Ammon's horn (tissue), 1 donor: Measurements from ENCODE around the gene FRMPD2.
A peak's percentile ranks its signal among the peaks of the same experiment; 100 is the strongest.
"Not testable (repeated sequence)": the region's sequence is repeated elsewhere in the genome, so short reads cannot be mapped to it uniquely, and the experiment has no call there.

Experiments used
- DNase-seq: peaks from one replicate; pipeline ENCODE4 v3.0.0-alpha.2; 2016; ENCODE audit warnings: low spot score

Gene FRMPD2

DNA sequence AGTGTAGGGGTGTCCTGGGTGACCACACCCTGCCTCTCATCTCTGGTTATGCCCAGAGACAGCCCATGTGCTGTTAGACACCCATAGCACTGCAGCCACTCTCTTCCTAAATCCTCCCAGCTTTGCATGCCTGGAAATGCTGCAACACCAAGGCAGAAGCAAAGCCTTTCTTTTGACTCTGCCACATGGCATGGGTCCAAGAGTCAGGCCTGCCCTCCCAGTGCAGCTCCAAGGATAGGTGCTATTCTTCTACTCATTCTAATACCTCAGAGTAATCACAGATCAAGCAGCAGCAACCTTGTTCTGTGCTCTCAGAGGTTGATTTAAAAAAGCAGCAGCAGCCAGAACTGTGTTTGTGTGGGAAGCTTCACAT is 23.4 kb downstream of the FRMPD2 start:
- no peak for DNase-seq

DNA sequence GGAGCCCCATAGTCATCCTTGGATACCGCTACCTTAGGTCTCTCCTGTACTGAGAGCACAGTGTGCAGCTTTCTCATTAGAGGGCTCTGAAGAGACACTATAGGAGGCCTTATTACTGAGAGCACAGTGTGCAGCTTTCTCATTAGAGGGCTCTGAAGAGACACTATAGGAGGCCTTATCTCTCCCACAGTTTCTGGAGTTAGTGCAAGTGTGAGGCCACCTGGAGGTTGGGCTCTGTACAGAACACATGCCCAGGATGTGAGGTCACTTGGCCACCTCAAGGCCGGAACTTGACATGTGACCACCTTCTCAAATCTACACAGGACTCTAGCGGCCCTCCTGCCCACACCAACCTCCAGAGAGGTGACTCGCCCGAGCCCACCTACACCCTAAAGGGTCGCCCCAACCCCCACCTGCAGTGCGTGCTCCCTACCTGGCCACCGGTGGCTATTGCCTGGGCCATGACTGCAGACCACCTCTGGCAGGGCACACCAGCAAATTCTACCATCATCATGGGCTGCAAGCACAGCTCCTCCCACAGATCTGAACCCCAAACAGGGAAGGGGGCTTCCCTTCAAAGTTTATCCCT is 24.6 kb downstream of the FRMPD2 start:
- no peak for DNase-seq

DNA sequence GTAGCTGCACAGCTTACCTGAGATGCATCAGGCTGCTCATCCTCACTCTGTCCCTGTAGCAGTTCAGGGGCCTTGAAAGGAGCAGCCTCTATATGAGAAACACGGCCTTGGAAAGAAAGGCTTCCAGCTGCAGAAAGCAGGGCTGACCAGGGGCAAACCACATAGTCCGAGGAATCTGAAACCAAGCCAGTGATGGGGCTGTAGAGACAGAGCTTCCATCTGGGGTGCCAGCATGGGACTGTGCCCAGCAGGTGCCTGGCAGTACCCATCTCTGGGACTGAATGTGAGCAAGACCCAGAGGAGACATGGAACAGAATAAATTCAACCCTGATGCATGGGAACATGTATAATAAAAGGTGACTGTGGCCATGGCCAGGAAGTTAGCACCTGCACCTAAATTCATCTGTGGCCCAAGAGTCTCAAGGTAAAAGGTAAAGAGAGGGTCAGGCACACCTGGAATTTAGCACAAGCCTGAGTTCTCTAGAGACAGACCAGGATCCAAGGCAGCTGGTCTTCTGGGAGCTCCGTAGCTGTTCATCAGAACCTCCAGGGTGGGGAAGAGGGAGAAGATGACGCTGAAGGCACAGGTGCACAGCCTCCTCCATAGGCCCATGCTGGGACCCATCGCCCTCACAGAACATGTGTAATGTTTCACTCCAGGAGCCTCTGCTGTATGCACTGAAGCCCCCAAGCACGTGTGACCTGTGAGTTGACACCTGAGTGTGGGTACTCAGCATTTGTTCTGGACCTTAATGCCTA is 25.3 kb downstream of the FRMPD2 start:
- no peak for DNase-seq

DNA sequence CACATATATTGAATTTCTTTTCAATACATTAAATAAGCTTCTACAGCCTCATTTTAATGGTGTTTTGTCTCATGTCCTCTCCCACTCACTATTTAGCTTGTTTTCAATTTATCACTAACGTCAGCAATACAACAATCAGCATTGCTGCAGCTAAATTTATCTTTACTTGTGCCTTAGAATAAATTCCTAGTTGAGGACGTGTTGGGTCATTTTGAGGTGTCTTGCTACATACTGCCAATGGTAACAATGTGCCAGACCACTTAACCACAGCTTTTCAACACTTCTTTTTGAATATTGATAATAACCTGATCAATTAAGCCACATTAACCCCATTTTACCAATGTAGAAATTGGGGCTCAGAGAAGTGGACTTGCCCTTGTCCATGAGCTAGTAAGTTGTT is 26.0 kb downstream of the FRMPD2 start:
- DNase-seq = no peak

DNA sequence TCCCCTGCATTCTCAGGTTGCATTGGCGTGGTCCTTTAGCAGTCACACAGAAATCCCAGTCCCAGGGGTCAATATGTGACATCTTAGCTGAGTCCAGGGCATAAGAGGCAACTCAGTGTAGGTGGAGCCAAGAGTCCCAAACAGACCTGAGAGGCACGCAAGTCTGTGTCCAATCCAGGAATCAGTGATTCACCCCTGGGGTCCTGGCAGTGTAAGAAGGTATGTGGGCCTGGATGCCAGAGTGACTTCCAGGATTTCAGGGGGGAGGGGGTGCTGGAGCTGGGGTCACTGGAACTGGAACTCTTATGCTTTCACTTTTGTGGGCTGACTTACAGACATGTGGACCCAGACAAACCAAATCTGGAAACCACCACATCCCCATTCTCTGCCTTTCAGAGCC is 26.8 kb downstream of the FRMPD2 start:
- no peak for DNase-seq

DNA sequence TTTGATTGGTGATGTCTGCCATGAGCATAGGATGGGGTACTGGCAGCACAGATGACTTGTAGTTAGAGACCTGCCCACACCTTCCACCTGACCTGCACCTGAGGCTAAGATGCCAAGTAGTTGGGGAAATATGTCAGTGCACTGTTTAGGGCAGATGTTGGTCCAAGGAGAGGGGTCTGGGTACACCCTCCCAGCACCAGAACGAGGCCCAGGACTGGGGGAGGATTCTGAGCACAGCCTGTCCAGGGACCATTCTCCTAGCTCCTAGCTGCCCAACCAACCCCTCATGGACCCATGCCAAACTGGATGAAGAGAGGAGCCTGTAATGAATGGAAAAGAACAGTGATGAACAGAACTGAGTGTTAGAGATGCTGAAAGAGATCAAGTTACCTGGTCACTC is 28.0 kb downstream of the FRMPD2 start:
- no peak for DNase-seq

DNA sequence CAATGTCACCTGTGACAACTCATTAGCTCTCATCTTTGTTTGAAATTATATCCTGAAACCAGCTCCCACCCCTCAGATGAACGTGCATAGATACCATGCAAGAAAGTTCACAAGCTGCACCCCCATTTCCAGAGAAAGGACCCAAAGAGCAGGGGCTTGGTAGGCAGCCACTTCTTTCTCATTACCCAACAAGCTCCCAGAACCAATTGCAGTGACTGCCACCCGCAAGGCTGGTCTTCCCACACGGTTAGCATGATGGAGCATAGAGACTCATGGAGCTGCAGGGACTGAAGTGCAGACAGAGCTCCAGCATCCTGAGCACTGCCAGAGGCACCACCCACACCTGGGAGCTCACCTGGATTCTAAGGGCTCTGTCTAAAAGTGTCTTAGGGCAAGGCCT is 28.5 kb downstream of the FRMPD2 start:
- no peak for DNase-seq

DNA sequence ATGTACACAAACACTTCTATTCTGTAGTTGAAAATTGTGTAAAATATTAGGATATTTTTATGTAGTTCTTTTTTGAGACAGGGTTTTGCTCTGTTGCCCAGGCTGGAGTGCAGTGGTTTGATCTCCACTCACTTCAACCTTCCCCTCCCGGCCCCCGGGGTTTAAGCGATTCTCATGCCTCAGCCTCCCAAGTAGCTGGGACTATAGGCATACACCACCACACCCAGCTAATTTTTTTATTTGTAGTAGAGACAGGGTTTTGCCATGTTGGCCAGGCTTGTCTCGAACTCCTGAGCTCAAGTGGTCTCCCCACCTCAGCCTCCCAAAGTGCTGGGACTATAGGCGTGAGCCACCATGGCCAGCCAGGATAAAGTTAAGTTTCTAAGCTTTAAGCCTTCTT is 30.6 kb downstream of the FRMPD2 start:
- not testable (repeated sequence) for DNase-seq

- DNase-seq = no peak
Observed at GRCh38 chr10:48243487-48243886, 31.0 kb downstream of the FRMPD2 start.

DNA sequence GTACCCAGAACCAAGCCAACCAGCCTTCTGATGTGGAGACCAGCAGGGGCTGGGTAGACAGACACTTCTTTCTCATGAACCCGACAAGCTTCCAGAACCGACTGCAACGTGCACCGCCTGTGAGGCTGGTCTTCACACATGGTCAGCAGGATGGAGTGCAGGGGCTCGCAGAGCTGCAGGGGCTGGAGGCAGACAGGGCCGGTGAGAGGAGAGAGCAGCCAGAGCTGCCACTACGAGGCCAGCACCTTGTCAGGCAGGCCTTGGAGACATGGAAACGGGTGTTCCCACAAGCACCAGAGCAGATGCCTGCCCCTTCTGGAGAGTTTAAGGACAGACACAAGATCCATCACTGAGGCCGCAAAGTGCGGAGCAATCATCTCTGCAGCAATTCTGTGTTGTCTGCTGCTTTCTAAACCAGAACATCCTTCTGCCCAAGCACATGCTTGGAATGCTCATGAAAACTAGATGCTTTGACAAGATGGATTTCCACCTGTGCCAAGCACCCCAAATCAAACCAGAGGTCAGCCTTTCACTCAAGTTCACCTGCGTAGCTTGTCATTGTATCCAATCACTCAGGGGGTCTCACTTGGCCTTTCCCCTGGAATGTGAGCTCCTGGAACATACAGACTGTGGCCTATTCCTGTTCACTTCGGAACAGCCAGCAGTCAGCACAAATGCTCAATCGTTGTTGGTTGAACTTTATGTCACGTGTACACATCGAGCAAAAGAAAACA is 32.2 kb downstream of the FRMPD2 start:
- DNase-seq = no peak

DNA sequence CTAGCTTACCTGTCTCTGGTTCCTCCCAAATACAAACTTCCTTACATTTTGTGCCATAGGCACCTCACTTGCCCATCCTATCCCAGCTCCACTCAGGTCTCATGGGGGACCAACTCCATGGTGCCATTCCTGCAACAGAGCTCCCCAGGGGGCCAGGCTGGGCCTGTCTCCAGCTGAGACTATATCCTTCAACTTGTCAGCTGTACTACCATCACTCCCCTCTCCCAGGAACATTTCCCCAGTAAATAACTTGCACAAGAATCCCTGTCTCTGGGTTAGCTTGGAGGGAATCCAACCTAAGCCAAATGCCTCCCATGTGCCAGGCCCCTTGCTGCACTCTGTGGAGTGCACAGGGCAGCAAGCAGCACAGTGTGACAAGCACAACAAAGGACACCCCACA is 33.2 kb downstream of the FRMPD2 start:
- no peak for DNase-seq

- DNase-seq = no peak
Observed at GRCh38 chr10:48240196-48240595, 34.3 kb downstream of the FRMPD2 start.

DNA sequence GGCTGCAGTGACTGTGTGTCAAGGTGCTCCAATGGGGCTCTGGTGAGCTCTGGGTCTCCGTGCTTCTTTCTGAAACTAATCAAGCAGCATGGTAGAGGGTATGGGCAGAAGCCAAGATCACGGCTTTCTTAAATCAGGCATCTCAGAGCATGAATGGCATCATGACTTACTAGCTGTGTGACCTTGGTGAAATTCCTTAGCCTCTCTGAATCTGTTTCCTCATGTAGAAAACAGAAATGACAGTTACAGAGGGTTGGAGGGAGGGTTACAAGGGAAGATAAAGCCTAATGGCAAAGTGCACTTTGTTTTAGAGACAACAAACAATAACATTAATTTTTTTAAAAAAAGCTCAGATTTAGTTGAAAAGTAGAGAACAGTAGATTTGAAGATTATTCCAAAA is 34.9 kb downstream of the FRMPD2 start:
- DNase-seq = no peak

DNA sequence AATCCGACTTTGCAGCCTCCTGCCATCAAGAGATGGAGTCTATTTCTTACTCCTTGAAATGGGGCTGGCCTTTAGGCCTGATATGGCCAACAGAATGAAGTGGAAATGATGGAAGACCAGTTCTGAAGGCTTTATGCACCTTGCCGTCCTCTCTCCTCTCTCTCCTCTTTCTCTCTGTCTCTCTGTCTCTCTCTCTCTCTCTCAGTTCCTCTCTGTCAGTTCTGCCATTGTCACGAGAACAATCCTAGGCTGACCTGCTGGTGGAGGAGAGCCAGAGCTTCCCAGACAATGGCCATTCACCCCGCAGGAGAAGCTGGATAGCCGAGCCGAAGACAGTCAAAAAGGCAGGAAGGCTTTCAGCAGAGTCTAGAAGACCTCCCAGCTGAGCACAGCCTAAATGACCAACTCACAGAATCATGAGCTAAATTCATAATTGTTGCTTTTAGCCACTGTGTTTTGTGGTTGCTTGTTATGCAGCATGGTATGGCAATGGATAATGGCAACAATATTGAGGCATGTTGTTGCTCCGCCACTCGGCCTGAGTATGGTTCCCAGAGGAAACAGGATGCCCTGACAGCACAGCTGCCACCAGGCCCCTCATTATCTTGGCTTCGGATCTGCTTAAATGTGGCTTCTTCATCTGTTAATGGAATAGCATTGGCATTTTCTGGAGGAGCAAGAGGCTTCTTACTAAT is 35.5 kb downstream of the FRMPD2 start:
- peak; percentile 40 for DNase-seq

GRCh38 chr10:48237259-48238250 is 36.9 kb downstream of the FRMPD2 start:
- DNase-seq = no peak

DNA sequence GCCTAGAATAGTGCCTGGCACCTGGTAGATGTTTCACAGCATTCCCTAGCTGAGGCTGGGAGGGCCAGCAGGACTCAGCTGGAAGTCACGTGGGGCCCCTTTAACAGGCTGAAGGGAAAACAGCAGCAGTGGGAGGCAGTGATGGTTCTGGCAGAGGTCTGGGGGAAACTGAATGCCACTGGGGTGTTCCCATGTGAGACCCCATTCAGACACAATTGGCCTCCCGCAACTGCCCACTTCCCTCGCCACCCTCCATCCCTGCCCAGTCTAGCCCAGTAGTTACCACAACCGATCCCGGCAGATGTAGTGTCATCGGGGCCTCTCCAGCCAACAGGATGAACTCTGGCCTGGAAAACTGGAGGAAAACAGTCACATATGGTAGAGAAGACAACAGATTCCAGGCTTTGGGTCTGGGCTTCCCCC is 38.3 kb downstream of the FRMPD2 start:
- no peak for DNase-seq

DNA sequence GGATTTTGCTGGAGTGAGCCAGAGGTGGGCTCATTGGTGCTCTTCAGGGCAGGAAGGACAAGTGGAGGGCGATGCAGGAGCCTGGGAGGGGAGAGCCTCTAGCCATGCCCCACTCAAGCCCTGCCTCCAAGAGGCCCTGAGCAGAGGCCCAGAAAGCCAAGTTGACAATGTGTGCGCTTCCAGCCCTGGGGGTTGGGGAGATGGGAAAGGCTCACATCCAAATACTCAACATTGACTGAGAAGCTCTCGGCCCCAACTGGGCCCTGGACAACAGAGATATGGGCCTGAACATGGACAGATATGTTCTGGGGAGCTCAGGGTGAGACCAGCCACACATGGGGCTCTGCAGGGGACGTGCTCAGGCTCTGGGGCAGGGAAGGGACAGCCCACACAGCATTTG is 39.0 kb downstream of the FRMPD2 start:
- DNase-seq = no peak

DNA sequence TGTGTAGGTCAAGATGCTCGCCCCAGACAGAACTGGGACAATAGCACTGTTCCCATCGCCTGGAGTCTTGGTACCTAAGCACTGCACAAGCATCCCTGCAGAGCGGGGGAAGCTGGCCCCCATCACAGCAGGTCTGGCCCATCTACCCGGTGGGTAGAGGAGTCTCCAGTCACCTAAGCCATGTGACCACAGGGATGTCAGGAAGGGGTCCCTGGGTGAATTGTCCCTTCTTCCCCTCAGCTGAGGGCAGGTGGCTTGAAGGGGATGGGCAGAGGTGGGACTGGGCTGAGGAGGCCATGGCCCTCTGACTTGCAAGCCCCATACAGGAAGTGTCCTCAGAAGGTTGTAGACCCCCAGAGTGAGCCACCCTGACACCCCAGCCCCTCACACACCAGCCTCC is 39.7 kb downstream of the FRMPD2 start:
- DNase-seq = no peak

DNA sequence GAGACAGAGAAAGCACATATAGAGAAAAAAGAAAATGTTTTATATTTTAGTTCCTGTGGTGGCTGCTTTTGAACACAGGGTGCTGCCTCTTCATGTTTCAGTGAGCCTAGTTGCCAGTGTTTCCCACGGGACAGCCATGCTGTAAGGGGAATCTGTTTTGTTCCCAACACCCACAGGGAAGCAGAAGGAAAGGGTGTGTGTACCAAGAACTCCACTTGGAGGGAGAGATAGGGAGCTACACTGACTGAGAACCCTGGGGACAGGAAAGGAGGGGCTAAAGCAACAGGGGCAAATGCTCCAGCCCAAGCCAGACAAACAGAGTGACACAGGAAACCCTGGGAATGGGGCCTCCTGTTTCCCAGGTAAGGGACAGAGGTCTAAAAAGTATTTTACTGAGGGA is 40.2 kb downstream of the FRMPD2 start:
- no peak for DNase-seq

DNA sequence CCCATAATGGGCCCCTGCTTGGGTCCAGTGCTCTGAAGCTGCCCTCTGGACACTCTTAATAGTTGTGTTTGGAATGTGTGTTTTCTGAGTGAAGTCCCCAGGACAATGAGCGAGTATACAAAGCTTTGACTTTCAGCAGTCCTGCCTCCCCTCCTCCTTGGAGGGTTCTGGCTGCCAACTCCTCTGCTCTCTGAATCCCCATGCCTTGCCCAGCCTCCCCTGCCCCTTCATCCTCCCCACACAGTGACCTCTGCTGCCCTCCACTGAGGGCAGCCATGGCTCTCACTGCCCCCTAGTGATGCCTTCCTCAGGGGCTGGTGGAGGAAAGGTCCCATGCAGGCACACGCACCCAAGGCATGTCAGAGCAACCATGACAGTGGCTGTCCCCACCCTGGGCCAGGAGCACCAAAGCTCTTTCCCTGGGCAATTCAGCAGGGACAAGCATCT is 40.9 kb downstream of the FRMPD2 start:
- DNase-seq = peak; percentile 35

DNA sequence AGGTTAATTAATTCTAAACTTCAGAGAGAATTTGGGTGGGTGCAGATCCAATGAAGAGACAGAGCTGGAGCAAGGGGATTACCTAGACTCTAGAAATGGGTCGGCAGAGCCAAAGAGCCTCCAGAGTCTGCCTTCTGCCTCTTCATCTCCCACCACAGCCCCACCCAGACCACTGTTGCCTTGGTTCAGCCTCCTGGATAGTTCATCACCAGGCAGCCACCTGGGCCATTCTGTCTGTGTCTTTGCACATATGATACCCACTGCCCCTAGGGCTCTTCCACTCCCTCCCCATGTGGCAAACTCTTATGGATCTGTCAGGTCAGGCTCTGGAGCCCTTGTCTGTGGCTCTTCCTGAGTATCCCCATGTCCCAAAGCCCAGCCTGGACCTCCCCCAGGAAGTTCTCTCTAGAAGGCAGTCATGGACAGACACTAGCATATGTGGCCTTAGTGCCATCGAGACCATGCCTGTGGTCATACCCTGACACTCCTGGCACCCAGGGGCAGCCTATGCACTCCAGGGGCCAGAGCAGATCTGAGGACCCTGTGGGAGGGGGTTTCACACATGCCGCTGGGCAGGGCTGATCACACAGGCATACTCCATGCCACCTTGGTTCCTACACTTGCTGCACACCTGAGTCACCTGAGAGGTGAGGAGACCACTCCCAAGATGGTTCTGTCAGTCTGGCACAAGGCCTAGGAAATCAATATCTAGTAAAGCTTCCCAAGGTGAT is 41.6 kb downstream of the FRMPD2 start:
- DNase-seq = no peak
